Natural killer cell (primary cell): ENCODE measurements around the gene SCGN. TPM values are rescaled to one million over a fixed set of nuclear protein-coding genes. Genes with fewer than 3 reads are reported as not detected.
A peak's percentile ranks its signal among the peaks of the same experiment; 100 is the strongest.

ENCODE experiments used
- ATAC-seq, 3 donors: fragments of 150-1000 bp in 2 of 3; fragments of 200-7000 bp in 1 of 3; cut with Tn5 transposase; 1 replicate in 1 of 3; 2 replicates in 2 of 3; pipeline ENCODE4 v1.10.0; 2021; ENCODE audit warnings: mild to moderate bottlenecking in 2 of 3, moderate library complexity in 2 of 3
- DNase-seq, 2 donors: peaks; one replicate each; pipeline versions ENCODE4 v3.0.0 to v3.0.0-alpha.2; 2013 to 2021; ENCODE audit warnings: mixed read lengths in 1 of 2
- H3K27ac ChIP-seq: one replicate; pipeline ENCODE4 v1.5.1; 2013; ENCODE audit warnings: mild to moderate bottlenecking, low read length
- H3K27me3 ChIP-seq: one replicate; pipeline ENCODE4 v1.6.1; 2013; ENCODE audit warnings: low read length; ENCODE audit not compliant: control insufficient read depth, insufficient read depth
- H3K36me3 ChIP-seq: one replicate; pipeline ENCODE4 v1.6.1; 2013; ENCODE audit warnings: low read length; ENCODE audit not compliant: control insufficient read depth, insufficient read depth
- H3K4me1 ChIP-seq: one replicate; pipeline ENCODE4 v1.6.1; 2013; ENCODE audit warnings: low read length; ENCODE audit not compliant: control insufficient read depth, insufficient read depth
- H3K4me3 ChIP-seq: one replicate; pipeline ENCODE4 v1.5.1; 2013; ENCODE audit warnings: low read length
- H3K9me3 ChIP-seq: one replicate; pipeline ENCODE4 v1.6.1; 2013; ENCODE audit warnings: low read length; ENCODE audit not compliant: control insufficient read depth, insufficient read depth
- H3K27ac Mint-ChIP-seq, 2 donors: one replicate each; pipeline ENCODE4 v1.8.0; 2022; ENCODE audit warnings: mild to moderate bottlenecking in 2 of 2, mixed read lengths in 2 of 2, moderate library complexity in 1 of 2
- H3K27me3 Mint-ChIP-seq, 2 donors: one replicate each; pipeline ENCODE4 v1.8.0; 2022; ENCODE audit warnings: low read depth in 2 of 2, mixed read lengths in 2 of 2
- H3K36me3 Mint-ChIP-seq: one replicate; pipeline ENCODE4 v1.8.0; 2022; ENCODE audit warnings: mixed read lengths
- H3K4me1 Mint-ChIP-seq, 2 donors: one replicate each; pipeline ENCODE4 v1.8.0; 2022; ENCODE audit warnings: mixed read lengths in 2 of 2
- H3K4me3 Mint-ChIP-seq: one replicate; pipeline ENCODE4 v1.8.0; 2022; ENCODE audit warnings: mild to moderate bottlenecking, moderate library complexity, mixed read lengths
- H3K9me3 Mint-ChIP-seq, 2 donors: one replicate each; pipeline ENCODE4 v1.8.0; 2022; ENCODE audit warnings: mixed read lengths in 2 of 2
- WGBS: methylation state at CpG from one replicate; pipeline ENCODE4 v1.1.7; 2013; ENCODE audit warnings: missing lambda C conversion rate; ENCODE audit not compliant: insufficient coverage; 5-methylcytosine and 5-hydroxymethylcytosine counted together
- intact Hi-C: fragments of 100-400 bp; cut with micrococcal nuclease; formaldehyde crosslinking; loops from one replicate; pipeline ENCODE4 v1.14.2; 2022
- total RNA-seq, 4 donors: library from RNA; stranded (reverse); fragments of 120-200 nt in 1 of 4; gene quantifications; one replicate each; pipeline versions ENCODE4 v1.2.3 to v1.2.4, GENCODE V29; 2013 to 2022
- TF ChIP-seq, protein P1 (sequence below): fragments of 200-600 bp; IDR thresholded peaks from one replicate; pipeline ENCODE4 v1.8.0; 2022; ENCODE audit warnings: antibody characterized with exemption

SCGN gene
- total RNA-seq, 3 donors from 2014 or later (not counting 1 experiment from before 2014, with no cell fraction given): not detected

DNA sequence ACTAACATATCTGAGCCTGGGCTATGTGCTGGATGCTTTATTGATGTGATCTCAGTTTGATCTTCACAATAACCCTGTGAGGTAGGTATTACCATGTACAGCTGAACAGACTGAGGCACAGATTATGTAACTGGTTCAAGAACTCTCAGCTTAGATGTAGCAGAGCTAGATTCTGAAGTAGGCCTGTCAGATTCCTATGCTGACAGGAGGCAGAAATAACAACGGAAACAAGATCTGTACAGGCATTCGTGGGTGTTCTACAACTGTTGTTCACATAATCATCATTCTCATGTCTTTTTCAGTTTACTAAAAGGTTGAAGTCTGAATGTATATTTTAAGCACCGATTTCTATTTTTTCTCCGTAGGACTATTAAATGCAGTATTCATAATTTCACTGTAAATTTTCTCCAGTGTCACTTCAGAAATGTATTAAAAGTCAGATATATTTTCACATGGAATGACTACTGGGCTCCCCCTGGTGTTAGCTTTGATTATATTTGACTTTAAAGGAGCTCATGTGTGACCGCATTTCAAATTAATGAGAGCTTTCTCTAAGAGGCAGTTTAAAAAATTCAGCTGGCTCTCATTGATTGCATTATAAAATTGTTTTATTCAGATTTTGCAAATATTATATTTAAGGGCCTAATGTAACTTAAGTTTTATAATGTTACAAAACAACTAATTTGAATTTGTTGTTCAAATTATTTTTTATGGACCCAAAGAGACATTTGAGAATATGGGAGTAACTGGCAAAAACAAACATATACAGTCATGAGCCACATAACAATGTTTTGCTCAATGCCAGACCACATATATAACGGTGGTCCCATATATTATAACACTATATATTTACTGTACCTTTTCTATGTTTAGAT, 66.1 kb downstream of the SCGN start:
- Histone ChIP-seq H3K27me3 (peaks cover 3% of the 10 kb centered on the region), H3K4me3 (no peak overlapping the region), H3K9me3 (no peaks in the 10 kb centered on the region), H3K36me3 (no peaks in the 10 kb centered on the region), H3K27ac (no peak overlapping the region), H3K4me1 (no peaks in the 10 kb centered on the region)
- Mint-ChIP-seq H3K4me3 (no peak overlapping the region), H3K27me3 (peaks cover 9 to 11% of the 10 kb centered on the region in 2 donors), H3K4me1 (no peaks in the 10 kb centered on the region), H3K27ac (no peak overlapping the region), H3K36me3 (no peaks in the 10 kb centered on the region), H3K9me3 (no peaks in the 10 kb centered on the region)
- 68% methylated on average over 2 of the region's 6 CpGs for WGBS
- DNase-seq: peak in 1 of 2 donors; percentile 46
- TF ChIP-seq, protein P1, sequence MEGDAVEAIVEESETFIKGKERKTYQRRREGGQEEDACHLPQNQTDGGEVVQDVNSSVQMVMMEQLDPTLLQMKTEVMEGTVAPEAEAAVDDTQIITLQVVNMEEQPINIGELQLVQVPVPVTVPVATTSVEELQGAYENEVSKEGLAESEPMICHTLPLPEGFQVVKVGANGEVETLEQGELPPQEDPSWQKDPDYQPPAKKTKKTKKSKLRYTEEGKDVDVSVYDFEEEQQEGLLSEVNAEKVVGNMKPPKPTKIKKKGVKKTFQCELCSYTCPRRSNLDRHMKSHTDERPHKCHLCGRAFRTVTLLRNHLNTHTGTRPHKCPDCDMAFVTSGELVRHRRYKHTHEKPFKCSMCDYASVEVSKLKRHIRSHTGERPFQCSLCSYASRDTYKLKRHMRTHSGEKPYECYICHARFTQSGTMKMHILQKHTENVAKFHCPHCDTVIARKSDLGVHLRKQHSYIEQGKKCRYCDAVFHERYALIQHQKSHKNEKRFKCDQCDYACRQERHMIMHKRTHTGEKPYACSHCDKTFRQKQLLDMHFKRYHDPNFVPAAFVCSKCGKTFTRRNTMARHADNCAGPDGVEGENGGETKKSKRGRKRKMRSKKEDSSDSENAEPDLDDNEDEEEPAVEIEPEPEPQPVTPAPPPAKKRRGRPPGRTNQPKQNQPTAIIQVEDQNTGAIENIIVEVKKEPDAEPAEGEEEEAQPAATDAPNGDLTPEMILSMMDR: peak; percentile 40
- no peak for ATAC-seq
- intact Hi-C loops: no loop called here

DNA sequence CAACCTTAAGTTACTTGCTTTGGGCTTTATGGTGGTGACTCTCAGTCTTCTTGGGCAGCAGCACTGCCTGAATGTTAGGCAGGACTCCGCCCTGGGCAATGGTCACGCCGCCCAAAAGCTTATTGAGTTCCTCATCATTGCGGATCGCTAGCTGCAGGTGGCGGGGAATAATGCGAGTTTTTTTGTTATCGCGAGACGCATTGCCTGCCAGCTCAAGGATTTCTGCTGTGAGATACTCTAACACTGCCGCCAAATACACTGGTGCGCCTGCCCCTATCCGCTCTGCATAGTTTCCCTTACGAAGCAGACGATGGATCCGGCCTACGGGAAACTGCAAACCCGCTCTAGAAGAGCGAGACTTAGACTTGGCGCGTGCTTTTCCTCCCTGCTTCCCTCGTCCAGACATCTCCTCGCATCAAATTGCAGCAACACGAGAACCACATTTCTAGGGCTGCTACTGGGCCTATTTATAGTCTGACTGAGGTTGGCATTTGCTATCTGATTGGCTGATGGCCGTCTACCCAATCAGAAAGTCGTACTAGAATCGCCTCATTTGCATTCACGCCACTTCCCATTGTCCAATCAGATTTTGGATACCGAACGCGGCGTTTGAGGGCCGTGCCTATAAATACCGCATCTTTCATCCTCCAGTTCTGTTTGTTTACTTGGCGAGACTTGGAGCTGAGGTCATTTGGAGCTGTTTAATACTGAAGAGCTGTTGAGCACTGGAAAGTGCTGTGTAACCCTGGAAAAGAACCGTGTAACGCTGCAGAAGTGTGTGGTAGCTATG, 74.3 kb downstream of the SCGN start:
- TF ChIP-seq, protein P1: no peak
- H3K27me3 Mint-ChIP-seq: peaks cover 21 to 32% of the 10 kb centered on the region in 2 donors
- Histone ChIP-seq H3K9me3 (no peaks in the 10 kb centered on the region), H3K27me3 (peaks cover 2% of the 10 kb centered on the region), H3K4me3 (no peak overlapping the region), H3K36me3 (no peaks in the 10 kb centered on the region), H3K27ac (no peak overlapping the region), H3K4me1 (no peaks in the 10 kb centered on the region)
- intact Hi-C loops: no loop called here
- 93% methylated on average over 37 of the region's 37 CpGs for WGBS
- H3K27ac Mint-ChIP-seq: no peak overlapping the region
- DNase-seq: no peak
- no peaks in the 10 kb centered on the region for H3K4me1 Mint-ChIP-seq
- H3K4me3 Mint-ChIP-seq: no peak overlapping the region
- H3K9me3 Mint-ChIP-seq: no peaks in the 10 kb centered on the region
- H3K36me3 Mint-ChIP-seq: no peaks in the 10 kb centered on the region
- ATAC-seq: no peak

DNA sequence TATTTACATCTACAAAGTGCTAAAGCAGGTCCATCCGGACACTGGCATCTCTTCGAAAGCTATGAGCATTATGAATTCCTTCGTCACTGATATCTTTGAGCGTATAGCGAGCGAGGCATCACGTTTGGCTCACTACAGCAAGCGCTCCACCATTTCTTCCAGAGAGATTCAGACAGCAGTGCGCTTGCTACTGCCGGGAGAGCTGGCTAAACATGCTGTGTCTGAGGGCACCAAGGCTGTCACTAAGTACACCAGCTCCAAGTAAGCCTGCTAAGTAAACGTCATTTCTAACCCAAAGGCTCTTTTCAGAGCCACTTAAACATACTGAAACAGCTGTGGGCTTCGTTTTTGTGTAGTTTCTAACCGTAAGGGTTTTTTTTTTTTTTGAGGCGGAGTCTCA, 75.0 kb downstream of the SCGN start:
- intact Hi-C loops: no loop called here
- Mint-ChIP-seq H3K4me3 (no peak overlapping the region), H3K36me3 (no peaks in the 10 kb centered on the region), H3K4me1 (no peaks in the 10 kb centered on the region), H3K27ac (no peak overlapping the region), H3K9me3 (no peaks in the 10 kb centered on the region), H3K27me3 (peaks cover 21 to 36% of the 10 kb centered on the region in 2 donors)
- DNase-seq (no peak), ATAC-seq (no peak)
- TF ChIP-seq, protein P1: no peak
- Histone ChIP-seq H3K9me3 (no peaks in the 10 kb centered on the region), H3K4me1 (no peaks in the 10 kb centered on the region), H3K4me3 (no peak overlapping the region), H3K36me3 (no peaks in the 10 kb centered on the region), H3K27ac (no peak overlapping the region), H3K27me3 (peaks cover 2% of the 10 kb centered on the region)
- 93% methylated on average over 14 of the region's 14 CpGs for WGBS
